ENCODE results near the gene ERFE.

DNA sequence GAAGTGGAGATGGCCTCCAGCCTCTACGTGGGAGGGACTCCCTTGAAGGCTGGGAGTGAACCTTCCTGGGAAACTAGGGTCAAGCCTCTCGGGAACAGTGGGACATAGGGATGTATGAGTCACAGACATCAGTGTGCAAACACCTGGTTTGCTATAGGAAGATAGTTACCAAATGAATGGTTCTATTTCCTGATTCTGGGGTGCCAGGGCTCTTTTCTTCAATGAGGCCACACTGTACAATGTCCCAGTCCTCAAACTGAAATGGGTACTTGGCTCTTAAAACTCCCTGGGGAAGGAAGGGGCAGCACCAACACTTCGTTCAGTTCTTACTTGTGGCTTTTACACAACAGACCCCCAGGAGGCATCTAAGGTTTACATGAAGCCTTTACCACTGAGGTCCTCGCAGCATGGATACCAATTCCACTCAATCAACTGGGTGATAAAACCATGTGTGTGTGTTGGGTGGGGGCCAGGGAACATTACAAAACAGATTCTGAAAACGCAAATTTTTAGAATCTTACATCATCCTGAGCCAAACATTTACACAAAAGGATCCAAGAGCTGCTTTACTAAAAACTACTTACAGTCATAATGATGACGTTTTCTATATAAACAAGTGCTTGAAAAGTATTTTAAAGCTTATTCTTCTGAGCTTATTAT lies 10.4 kb downstream of the ERFE start:
- TF ChIP-seq POLR2A (IDR thresholded peaks at IDR 0.05) (no peak), EP300 (IDR thresholded peaks at IDR 0.05) (no peak), POLR2AphosphoS5 (IDR thresholded peaks at IDR 0.05) (peak; percentile 77)
- TF ChIP-seq, protein P1, sequence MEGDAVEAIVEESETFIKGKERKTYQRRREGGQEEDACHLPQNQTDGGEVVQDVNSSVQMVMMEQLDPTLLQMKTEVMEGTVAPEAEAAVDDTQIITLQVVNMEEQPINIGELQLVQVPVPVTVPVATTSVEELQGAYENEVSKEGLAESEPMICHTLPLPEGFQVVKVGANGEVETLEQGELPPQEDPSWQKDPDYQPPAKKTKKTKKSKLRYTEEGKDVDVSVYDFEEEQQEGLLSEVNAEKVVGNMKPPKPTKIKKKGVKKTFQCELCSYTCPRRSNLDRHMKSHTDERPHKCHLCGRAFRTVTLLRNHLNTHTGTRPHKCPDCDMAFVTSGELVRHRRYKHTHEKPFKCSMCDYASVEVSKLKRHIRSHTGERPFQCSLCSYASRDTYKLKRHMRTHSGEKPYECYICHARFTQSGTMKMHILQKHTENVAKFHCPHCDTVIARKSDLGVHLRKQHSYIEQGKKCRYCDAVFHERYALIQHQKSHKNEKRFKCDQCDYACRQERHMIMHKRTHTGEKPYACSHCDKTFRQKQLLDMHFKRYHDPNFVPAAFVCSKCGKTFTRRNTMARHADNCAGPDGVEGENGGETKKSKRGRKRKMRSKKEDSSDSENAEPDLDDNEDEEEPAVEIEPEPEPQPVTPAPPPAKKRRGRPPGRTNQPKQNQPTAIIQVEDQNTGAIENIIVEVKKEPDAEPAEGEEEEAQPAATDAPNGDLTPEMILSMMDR (IDR thresholded peaks at IDR 0.05) = no peak

All from gastroesophageal sphincter (tissue), 3 donors.